NCI-H2029 treated with DMSO at 0.1 percent for 48 hours (cell line): Measurements from ENCODE around the gene ZNF195.
"Not testable (repeated sequence)": the region's sequence is repeated elsewhere in the genome, so short reads cannot be mapped to it uniquely, and the experiment has no call there.

Experiments
- DNase-seq: peaks from one replicate; lab custom pipeline; 2025; lab: John Stamatoyannopoulos, UW

ZNF195 gene

GRCh38 chr11:3402181-3402860 lies 23.4 kb upstream of the ZNF195 start:
- not testable (repeated sequence) for DNase-seq

GRCh38 chr11:3401052-3401451 lies 22.1 kb upstream of the ZNF195 start:
- not testable (repeated sequence) for DNase-seq

GRCh38 chr11:3398509-3398908 lies 19.6 kb upstream of the ZNF195 start:
- DNase-seq: not testable (repeated sequence)

DNA sequence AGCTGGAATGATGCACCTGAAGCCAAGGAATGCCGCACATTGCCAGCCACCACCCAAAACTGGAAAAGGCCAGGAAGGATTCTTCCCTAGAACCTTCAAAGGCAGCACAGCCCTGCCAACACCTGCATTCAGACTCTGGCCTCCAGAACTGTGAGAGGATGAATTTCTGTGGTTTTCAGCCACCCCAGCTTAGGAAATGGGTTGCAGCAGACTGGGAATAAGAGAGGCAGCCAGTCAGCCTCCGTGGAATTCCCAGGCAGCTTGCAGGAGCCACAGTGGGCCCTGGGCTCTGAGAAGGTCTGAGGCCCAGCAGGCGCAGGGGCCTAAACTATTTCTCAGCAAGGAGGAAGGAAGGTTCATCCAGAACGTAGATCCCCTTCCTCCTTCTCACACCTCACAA lies 19.2 kb upstream of the ZNF195 start:
- not testable (repeated sequence) for DNase-seq

GRCh38 chr11:3397210-3397609 lies 18.3 kb upstream of the ZNF195 start:
- not testable (repeated sequence) for DNase-seq

GRCh38 chr11:3395468-3395867 lies 16.5 kb upstream of the ZNF195 start:
- not testable (repeated sequence) for DNase-seq

- not testable (repeated sequence) for DNase-seq
Measured at GRCh38 chr11:3394956-3395355, 16.0 kb upstream of the ZNF195 start.

DNA sequence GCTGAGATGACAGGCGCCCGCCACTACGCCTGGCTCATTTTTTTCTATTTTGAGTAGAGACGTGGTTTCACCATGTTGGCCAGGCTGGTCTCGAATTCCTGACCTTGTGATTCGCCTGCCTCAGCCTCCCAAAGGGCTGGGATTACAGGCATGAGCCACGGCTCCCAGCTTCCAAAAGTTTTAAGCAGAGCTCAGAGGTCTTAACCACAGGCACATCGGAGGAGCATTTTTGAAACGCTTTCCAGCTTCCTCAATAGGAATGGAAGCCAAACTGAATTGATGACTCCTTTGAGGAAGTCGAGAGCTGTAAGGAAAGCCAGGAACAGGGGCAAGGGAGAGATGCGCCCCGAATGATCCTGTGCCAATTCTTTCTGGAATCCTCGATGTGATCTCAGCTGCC lies 14.5 kb upstream of the ZNF195 start:
- DNase-seq: not testable (repeated sequence)

GRCh38 chr11:3382613-3383285 lies 3.8 kb upstream of the ZNF195 start:
- no peak for DNase-seq

- no peak for DNase-seq
Measured at GRCh38 chr11:3381794-3382193, 2.8 kb upstream of the ZNF195 start.

DNA sequence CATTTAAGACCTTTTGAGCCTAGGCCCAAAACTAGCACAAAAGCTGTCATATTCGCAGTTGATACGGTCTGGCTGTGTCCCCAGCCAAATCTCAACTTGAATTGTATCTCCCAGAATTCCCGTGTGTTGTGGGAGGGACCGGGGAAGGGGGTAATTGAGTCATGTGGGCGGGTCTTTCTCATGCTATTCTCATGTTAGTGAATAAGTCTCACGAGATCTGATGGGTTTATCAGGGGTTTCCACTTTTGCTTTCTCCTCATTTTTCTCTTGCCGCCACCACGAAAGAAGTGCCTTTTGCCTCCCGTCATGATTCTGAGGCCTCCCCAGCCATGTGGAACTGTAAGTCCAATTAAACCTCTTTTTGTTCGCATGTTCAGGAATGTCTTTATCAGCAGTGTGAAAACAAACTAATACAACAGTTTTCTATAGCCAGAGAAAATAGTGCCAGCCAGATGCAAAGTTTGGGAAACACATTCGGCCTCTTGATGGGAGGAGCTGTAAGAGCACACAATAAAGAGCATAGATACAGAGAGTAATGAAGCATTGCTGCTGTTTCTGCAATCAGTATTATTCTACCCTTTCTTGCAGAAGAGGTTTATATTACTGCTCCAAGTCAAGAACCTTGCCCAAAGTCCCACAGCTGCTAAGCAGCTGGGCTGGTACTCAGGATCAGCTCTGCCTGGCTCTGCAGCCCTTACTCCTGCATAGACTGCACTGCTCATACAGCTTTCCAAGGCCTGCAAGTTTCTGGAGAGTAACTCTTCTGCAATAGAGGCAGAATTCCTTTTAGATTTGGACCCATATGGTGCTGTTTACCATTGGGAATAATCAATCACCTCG lies 2.0 kb upstream of the ZNF195 start:
- no peak for DNase-seq

- no peak for DNase-seq
Measured at GRCh38 chr11:3375552-3375951, 3.4 kb downstream of the ZNF195 start.

- no peak for DNase-seq
Measured at GRCh38 chr11:3370311-3370870, 8.6 kb downstream of the ZNF195 start.

GRCh38 chr11:3369366-3369765 lies 9.6 kb downstream of the ZNF195 start:
- DNase-seq: no peak

DNA sequence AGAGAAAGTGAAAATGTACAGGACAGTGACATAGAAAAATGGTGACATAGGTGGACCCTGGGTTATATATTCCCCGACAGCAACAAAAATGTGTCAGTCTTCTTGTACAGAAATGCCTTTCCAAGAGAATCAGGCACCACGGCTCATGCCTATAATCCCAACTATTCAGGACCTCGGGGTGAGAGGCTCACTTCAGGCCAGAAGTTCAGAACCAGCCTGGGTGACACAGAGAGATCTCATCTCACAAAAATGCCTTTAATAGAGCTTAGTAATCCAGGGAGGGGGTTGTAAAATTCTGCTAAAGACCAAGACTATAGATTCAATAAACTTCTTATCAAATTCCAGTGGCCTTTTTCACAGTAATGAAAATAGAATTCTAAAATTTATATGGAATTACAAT lies 10.7 kb downstream of the ZNF195 start:
- no peak for DNase-seq

DNA sequence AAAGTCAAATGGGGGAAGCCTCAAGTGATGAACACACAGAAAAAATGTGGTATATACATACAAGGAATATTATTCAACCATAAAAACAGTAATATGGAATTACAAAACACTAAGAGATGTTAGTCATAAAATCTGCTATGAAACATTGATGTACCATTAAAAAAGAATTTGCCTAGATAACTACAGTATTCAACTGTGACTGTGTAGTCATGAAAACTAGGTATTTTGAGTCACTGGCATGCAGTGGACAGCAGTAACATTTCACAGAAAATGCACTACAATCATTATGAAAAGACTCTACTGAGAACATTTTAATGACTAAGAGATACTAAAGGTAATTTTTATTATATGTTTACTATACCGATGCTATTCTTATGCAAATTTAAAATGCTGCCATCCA lies 11.7 kb downstream of the ZNF195 start:
- no peak for DNase-seq

- no peak for DNase-seq
Measured at GRCh38 chr11:3359092-3359824, 19.7 kb downstream of the ZNF195 start.

DNA sequence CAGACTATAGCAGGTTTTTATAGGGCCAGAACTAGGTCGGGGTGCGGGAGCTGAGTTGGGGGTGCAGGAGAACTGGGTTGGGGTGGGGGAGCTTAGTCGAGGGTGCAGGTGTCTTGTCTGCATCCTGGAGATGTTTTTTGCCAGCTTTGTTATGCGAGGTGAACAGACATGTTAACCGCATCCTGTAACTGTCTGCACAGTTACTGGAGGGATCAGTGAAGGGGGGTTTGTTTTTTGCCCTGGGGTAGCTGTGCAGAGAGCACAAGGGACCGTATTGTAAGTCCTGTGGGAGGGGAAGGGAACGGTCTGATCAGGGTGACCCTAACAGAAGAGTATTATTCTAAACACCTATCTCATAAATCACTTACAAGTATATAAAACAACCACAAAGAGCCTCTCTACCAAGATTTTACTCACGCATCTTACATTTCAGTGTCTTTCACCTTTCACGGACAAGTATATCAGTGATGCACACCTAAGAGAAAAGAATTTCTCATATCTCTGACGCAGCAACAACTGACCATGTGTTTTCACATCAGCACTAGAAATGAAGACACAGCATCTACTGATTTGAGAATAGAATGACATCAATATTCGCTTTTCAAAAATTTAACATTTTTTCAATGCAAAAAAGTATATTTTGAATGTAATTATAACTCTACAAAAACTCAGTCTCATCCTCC lies 20.8 kb downstream of the ZNF195 start:
- no peak for DNase-seq

GRCh38 chr11:3357302-3357701 lies 21.6 kb downstream of the ZNF195 start:
- no peak for DNase-seq

DNA sequence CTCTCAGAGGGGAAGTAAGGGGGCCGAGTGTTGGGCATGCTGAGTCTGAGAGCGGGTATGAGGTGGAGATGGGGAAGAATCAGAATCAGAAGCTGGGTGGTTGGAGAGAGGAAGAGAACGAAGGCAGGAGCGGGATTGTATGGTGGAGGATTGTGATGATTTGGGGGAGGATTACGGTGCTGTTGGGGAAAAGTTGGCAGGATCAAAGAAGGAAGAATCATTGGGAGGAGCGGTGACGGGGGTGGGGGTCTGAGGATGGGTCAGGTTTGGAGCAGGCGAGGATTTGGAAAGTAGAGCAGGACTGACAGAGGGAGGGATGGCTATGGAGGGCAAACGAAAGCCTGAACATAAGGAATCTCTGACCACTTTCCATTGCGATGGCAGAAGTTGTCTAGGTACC lies 22.1 kb downstream of the ZNF195 start:
- DNase-seq: no peak

DNA sequence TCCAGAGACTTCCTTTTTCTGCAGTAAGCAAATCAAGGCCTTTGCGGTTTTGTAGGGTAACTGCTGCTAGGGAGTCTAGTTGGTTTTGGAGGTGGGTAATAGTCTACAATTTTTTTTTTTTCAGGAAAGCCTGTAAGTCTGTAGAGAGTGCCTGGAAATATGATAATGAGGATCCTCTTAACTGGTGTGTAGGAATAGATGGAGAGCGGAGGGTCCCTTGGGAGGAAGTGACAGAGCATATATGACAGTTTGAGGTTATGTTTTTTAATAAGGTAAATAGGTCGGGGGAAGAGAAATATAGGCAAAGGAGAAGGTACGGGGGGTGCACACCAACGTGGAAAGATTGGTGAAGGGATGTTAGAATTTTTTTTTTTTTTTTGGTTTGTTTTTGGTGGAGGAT lies 25.9 kb downstream of the ZNF195 start:
- DNase-seq: no peak
